ENCODE data around the gene SIDT1.

SIDT1 gene

DNA sequence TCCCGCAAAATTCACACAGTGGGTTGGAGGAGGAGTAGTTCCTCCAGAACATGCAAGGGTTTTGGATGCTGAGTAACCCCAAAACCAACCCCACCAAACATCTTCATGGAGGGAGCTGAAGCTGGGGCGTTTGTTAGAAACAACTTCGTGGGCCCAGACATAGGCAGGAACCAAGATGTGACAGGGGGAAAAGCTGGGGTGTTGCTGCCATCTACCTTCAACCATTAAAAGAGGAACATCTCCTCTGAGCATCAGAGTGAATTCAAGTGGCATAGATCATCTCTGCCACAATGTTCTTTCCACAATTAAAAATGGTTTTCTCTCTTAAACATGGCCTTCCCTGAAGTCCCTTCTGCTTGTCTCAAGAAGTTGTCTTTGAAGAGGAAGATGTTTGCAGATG, 20.5 kb downstream of the SIDT1 start:
- no peak overlapping the region for H3K4me3 ChIP-seq (ENCODE audit: low read depth, low read length)
- in situ Hi-C loops (cut with HindIII; ENCODE audit: low sequenced_read_pairs): no loop called here
- DNase-seq (ENCODE audit: low read depth, low spot score): no peak
- TF ChIP-seq, protein P1, sequence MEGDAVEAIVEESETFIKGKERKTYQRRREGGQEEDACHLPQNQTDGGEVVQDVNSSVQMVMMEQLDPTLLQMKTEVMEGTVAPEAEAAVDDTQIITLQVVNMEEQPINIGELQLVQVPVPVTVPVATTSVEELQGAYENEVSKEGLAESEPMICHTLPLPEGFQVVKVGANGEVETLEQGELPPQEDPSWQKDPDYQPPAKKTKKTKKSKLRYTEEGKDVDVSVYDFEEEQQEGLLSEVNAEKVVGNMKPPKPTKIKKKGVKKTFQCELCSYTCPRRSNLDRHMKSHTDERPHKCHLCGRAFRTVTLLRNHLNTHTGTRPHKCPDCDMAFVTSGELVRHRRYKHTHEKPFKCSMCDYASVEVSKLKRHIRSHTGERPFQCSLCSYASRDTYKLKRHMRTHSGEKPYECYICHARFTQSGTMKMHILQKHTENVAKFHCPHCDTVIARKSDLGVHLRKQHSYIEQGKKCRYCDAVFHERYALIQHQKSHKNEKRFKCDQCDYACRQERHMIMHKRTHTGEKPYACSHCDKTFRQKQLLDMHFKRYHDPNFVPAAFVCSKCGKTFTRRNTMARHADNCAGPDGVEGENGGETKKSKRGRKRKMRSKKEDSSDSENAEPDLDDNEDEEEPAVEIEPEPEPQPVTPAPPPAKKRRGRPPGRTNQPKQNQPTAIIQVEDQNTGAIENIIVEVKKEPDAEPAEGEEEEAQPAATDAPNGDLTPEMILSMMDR (IDR thresholded peaks at IDR 0.05; ENCODE audit: low read depth, low read length): no peak

DNA sequence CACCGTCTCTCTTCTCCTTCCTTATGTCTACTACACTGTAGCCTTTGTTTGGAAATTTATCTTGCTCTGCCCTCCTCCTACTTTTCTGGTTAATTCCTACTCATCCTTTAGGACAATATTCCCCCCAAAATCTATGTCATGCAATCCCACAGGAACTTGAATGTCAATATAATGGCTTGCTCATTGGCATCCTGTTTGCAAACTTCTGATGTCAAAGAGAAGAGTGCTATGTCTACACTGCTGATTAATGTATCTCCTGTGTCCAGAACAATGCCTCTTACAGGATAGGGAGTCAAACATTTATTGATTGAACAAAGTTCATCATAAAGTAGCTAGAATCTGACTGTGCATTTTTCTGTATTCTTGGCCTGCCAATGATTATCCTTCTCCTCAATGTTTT, 22.8 kb downstream of the SIDT1 start:
- H3K4me3 ChIP-seq (ENCODE audit: low read depth, low read length): no peak overlapping the region
- TF ChIP-seq, protein P1 (IDR thresholded peaks at IDR 0.05; ENCODE audit: low read depth, low read length): no peak
- no peak for DNase-seq (ENCODE audit: low read depth, low spot score)
- in situ Hi-C loops (cut with HindIII; ENCODE audit: low sequenced_read_pairs): no loop called here

DNA sequence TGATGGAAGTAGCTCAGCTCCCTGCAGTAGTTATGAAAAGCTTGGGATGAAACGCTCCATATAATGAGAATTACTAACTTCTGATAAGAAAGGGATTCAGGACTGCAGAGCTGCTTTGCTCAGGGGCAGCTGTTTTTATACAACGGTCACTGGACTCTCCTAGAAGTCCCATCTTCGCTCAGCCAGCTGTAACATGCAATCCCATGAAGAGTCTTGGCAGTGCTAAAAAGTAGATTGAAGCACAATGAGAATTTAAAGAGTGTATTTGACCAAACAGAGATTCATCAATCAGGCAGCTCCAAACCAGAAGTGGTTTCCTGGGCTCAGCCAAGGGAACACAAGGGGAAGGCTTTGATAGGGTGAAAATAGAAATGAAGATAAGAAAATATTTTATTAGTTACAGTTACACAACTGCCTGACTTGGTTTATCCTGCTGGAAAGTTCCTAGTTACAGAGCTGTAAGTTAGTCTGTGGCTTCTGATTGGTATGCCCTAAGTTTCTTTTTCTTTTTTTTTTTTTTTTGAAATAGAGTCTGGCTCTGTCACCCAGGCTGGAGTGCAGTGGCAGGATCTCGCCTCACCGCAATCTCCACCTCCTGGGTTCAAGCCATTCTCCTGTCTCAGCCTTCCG, 24.1 kb downstream of the SIDT1 start:
- TF ChIP-seq, protein P1 (IDR thresholded peaks at IDR 0.05; ENCODE audit: low read depth, low read length): no peak
- no peak for DNase-seq (ENCODE audit: low read depth, low spot score)
- in situ Hi-C loops (cut with HindIII; ENCODE audit: low sequenced_read_pairs): no loop called here
- no peak overlapping the region for H3K4me3 ChIP-seq (ENCODE audit: low read depth, low read length)

DNA sequence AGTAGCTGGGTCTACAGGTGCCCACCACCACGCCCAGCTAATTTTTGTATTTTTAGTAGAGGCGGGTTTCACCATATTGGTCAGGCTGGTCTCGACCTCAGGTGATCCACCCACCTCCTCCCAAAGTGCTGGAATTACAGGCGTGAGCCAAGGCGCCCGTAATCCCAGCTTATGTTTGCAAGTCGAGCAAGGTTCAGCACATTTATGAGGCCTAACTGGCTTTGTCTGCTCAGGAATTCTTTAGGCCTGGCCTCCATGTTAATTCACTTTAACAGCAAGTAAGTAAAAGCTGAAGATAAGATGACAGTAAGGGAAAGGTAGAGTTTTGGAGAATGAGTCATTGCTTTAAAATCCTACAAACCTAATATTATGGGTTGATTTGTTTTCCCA, 24.6 kb downstream of the SIDT1 start:
- no peak for DNase-seq (ENCODE audit: low read depth, low spot score)
- in situ Hi-C loops (cut with HindIII; ENCODE audit: low sequenced_read_pairs): no loop called here
- H3K4me3 ChIP-seq (ENCODE audit: low read depth, low read length): no peak overlapping the region
- TF ChIP-seq, protein P1 (IDR thresholded peaks at IDR 0.05; ENCODE audit: low read depth, low read length): no peak

DNA sequence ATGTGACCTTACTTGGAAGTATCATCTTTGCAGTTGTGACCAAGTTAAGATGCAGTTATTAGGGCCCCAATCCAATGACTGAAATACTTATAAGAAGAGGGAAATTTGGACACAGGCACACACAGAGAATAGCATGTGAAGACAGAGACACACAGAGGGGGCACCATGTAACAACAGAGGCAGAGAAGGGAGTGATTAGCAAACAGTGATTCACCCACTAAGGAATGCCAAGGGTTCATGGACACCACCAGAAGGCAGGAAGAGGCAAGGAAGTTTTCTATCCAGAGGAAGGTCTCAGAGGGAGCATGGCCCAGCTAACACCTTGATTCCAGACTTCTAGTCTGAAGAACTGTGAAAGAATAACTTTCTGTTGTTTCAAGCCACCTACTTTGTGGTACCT, 25.0 kb downstream of the SIDT1 start:
- in situ Hi-C loops (cut with HindIII; ENCODE audit: low sequenced_read_pairs): no loop called here
- TF ChIP-seq, protein P1 (IDR thresholded peaks at IDR 0.05; ENCODE audit: low read depth, low read length): peak; percentile 14
- peak; percentile 23 for DNase-seq (ENCODE audit: low read depth, low spot score)
- no peak overlapping the region for H3K4me3 ChIP-seq (ENCODE audit: low read depth, low read length)

DNA sequence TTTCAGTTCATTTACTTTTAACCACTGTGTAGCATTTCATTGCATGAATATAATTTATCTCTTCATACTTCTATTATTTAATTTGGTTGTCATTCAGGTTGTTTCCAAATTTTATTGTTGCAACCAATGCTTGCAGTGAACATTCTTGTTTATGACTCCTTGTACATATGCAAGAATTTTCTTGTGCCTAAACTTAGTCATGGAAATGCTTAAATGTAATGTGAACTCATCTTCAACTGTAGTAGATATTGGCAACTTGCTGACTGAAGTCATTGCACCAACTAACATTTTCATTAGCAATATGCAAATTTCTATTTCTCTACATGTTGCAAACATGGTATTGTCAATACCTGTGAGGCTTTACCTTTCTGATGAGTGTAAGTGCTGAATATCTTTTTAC, 26.7 kb downstream of the SIDT1 start:
- no peak overlapping the region for H3K4me3 ChIP-seq (ENCODE audit: low read depth, low read length)
- in situ Hi-C loops (cut with HindIII; ENCODE audit: low sequenced_read_pairs): no loop called here
- TF ChIP-seq, protein P1 (IDR thresholded peaks at IDR 0.05; ENCODE audit: low read depth, low read length): no peak
- DNase-seq (ENCODE audit: low read depth, low spot score): no peak

Measured in astrocyte of the spinal cord (primary cell).